Uterus (tissue), 2 donors: ENCODE results near the gene TCEA2.

Experiments
- POLR2A ChIP-seq, 2 donors: fragments of 450-650 bp; IDR thresholded peaks; one replicate each; pipeline ENCODE4 v1.6.1; 2016; ENCODE audit warnings: antibody characterized with exemption in 2 of 2, mild to moderate bottlenecking in 1 of 2, moderate library complexity in 1 of 2
- TF ChIP-seq, protein P1 (sequence below), 4 experiments: fragments of 200-600 bp in 2 of 4; fragments of 450-650 bp in 2 of 4; sonication (generic) in 2 of 4; IDR thresholded peaks; one replicate each; pipeline ENCODE4 v1.5.1; 2016 to 2019; ENCODE audit warnings: antibody characterized with exemption in 4 of 4, mild to moderate bottlenecking in 2 of 4, moderate library complexity in 1 of 4

DNA sequence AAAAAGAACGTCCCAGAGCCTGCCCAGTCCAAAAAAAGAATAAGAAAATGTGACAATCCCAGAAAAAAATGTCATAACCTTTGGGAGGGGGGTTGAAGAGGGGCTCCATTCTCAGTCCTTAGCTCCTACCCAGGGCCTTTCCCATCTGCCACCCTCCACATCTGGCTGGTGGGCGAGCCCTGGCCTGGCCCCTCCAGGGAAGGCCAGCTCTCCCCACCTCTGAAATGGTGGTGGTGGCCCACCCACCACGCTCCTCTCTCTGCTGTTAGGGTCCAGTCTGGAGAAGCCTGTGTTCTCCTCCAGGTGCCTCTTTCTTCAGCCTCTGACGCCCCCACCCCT lies 15.9 kb downstream of the TCEA2 start:
- TF ChIP-seq, protein P1, sequence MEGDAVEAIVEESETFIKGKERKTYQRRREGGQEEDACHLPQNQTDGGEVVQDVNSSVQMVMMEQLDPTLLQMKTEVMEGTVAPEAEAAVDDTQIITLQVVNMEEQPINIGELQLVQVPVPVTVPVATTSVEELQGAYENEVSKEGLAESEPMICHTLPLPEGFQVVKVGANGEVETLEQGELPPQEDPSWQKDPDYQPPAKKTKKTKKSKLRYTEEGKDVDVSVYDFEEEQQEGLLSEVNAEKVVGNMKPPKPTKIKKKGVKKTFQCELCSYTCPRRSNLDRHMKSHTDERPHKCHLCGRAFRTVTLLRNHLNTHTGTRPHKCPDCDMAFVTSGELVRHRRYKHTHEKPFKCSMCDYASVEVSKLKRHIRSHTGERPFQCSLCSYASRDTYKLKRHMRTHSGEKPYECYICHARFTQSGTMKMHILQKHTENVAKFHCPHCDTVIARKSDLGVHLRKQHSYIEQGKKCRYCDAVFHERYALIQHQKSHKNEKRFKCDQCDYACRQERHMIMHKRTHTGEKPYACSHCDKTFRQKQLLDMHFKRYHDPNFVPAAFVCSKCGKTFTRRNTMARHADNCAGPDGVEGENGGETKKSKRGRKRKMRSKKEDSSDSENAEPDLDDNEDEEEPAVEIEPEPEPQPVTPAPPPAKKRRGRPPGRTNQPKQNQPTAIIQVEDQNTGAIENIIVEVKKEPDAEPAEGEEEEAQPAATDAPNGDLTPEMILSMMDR (IDR thresholded peaks at IDR 0.05), result no peak
- TF ChIP-seq POLR2A (IDR thresholded peaks at IDR 0.05), result no peak
